Ishikawa (cell line): ENCODE results near the gene SIVA1.

Experiments
- CEBPB ChIP-seq: IDR thresholded peaks from 2 replicates; pipeline ENCODE4 v1.6.1; 2012
- EP300 ChIP-seq: IDR thresholded peaks from 2 replicates; pipeline ENCODE4 v1.6.1; 2012; ENCODE audit warnings: borderline replicate concordance
- NFIC ChIP-seq: IDR thresholded peaks from 2 replicates; pipeline ENCODE4 v1.6.1; 2012
- RAD21 ChIP-seq: IDR thresholded peaks from 2 replicates; pipeline ENCODE4 v1.6.1; 2012; ENCODE audit warnings: low read depth
- TAF1 ChIP-seq: IDR thresholded peaks from 2 replicates; pipeline ENCODE4 v1.6.1; 2012; ENCODE audit warnings: low read depth, mild to moderate bottlenecking
- TCF12 ChIP-seq: IDR thresholded peaks from 2 replicates; pipeline ENCODE4 v1.6.1; 2012; ENCODE audit warnings: low read depth
- TF ChIP-seq, protein P1 (sequence below): IDR thresholded peaks from 2 replicates; pipeline ENCODE4 v1.6.1; 2012

DNA sequence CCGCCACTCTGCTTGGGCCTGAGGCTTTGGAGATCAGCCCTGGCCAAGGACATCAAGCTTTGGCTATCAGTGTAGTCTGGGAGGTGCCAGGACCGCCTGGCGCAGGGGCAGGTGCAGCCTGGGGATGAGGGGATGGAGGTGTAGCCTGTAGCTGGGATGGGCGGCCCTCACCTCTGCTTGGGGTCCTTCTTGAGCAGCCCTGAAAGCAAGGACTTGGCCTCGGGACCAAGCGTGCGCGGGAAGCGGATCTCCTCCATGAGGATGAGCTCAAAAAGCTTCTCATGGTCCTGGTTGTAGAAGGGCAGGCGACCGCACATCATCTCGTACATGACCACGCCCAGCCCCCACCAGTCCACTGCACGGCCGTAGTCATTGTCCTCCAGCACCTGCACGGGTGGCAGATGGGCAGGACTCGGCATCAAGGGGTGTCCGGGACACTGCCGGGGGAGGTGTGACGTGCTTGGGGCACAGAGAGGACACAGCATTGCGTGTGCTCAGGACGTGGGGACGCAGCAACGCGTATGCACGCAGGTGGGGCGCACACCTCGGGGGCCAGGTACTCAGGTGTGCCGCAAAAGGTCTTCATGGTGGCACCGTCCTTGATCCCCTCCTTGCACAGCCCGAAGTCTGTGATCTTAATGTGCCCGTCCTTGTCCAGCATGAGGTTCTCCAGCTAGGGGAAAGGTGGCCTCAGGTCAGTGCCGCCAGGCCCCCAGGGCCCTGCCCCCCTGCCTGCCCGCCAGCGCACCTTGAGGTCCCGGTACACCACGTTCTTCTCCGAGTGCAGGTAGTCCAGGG is 20.0 kb downstream of the SIVA1 start:
- TF ChIP-seq EP300 (no peak), TAF1 (no peak), TCF12 (no peak), NFIC (no peak), CEBPB (no peak), RAD21 (no peak)
- TF ChIP-seq, protein P1, sequence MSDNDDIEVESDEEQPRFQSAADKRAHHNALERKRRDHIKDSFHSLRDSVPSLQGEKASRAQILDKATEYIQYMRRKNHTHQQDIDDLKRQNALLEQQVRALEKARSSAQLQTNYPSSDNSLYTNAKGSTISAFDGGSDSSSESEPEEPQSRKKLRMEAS, result no peak
